DND-41 (cell line): ENCODE measurements around the gene SETD3.

Experiments
- ATAC-seq: fragments of 200-7000 bp; cut with Tn5 transposase; 3 replicates; pipeline ENCODE4 v1.9.1; 2021; ENCODE audit warnings: low read depth; ENCODE audit not compliant: insufficient read depth
- DNase-seq: peaks from one replicate; pipeline ENCODE4 v3.0.0-alpha.2; 2020
- H2AFZ ChIP-seq: 2 replicates; pipeline ENCODE4 v1.6.0; 2012; ENCODE audit warnings: low read depth, low read length
- H3K27ac ChIP-seq: 2 replicates; pipeline ENCODE4 v1.5.1; 2012; ENCODE audit warnings: low read length, inconsistent platforms
- H3K27me3 ChIP-seq: fragments of 200-600 bp; sonication (generic); 2 replicates; pipeline ENCODE4 v1.6.0; 2012; ENCODE audit warnings: low read length, mild to moderate bottlenecking, inconsistent platforms; ENCODE audit not compliant: insufficient read depth, poor library complexity
- H3K36me3 ChIP-seq: 2 replicates; pipeline ENCODE4 v1.5.1; 2012; ENCODE audit warnings: low read length, inconsistent platforms; ENCODE audit not compliant: insufficient read depth
- H3K4me1 ChIP-seq: 2 replicates; pipeline ENCODE4 v1.5.1; 2012; ENCODE audit warnings: mild to moderate bottlenecking, low read length; ENCODE audit not compliant: insufficient read depth
- H3K4me2 ChIP-seq: 2 replicates; pipeline ENCODE4 v1.6.0; 2012; ENCODE audit warnings: mild to moderate bottlenecking, moderate library complexity, low read length, inconsistent platforms; ENCODE audit not compliant: insufficient read depth
- H3K4me3 ChIP-seq, 2 experiments: fragments of 200-600 bp in 1 of 2; shearing (Covaris generic) in 1 of 2; 2 replicates each; pipeline ENCODE4 v1.5.1; 2012 to 2016; ENCODE audit warnings: inconsistent platforms in 2 of 2, low read length in 2 of 2, mild to moderate bottlenecking in 2 of 2, low read depth in 1 of 2, moderate library complexity in 1 of 2
- H3K79me2 ChIP-seq: 2 replicates; pipeline ENCODE4 v1.6.0; 2012; ENCODE audit warnings: low read length, inconsistent platforms; ENCODE audit not compliant: insufficient read depth
- H3K9ac ChIP-seq: 2 replicates; pipeline ENCODE4 v1.6.0; 2012; ENCODE audit warnings: low read depth, mild to moderate bottlenecking, inconsistent platforms, low read length, moderate library complexity
- H3K9me3 ChIP-seq: 2 replicates; pipeline ENCODE4 v1.5.1; 2012; ENCODE audit warnings: low read length, moderate library complexity, mild to moderate bottlenecking, inconsistent platforms; ENCODE audit not compliant: insufficient read depth, severe bottlenecking
- H4K20me1 ChIP-seq: 2 replicates; pipeline ENCODE4 v1.6.0; 2012; ENCODE audit warnings: low read length; ENCODE audit not compliant: insufficient read depth
- EZH2 ChIP-seq: IDR thresholded peaks from 3 replicates; pipeline ENCODE4 v1.6.1; 2012; ENCODE audit warnings: borderline replicate concordance, low read depth, mild to moderate bottlenecking, moderate library complexity, low read length, inconsistent platforms; ENCODE audit not compliant: severe bottlenecking
- TF ChIP-seq, protein P1 (sequence below): IDR thresholded peaks from 2 replicates; pipeline ENCODE4 v1.5.1; 2012; ENCODE audit warnings: borderline replicate concordance, low read length, moderate library complexity, mild to moderate bottlenecking; ENCODE audit not compliant: poor library complexity, severe bottlenecking; ENCODE audit errors: extremely low read depth

Gene SETD3

DNA sequence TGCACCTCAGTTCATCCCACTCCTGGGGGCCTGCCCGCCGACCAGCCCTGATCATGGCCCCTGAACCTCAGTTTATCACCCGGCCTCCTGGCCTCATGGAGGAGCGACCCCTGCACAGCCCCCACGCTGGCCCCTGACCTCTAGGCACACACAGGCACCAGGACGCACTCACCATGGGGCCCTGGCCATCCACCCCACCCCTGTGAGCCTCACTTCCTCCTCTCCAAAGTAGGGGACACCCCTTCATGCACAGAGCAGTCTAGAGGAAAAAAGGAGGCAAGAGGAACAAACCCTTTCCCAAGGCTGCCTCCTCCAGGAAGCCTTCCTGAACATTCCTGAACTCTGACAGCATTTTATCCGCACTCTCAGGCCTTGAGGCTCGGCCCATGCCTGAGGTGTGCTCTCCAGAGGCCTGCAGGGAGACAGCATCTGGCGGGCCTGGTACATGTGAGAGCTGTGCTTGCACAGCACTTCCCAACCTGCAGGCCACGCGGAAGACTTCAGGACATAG is 40.0 kb upstream of the SETD3 start:
- ATAC-seq (no peak), DNase-seq (no peak)
- Histone ChIP-seq H4K20me1 (peaks cover 43% of the 10 kb centered on the region), H3K27ac (no peak overlapping the region), H3K27me3 (no peaks in the 10 kb centered on the region), H3K9ac (no peak overlapping the region), H3K4me3 (no peak overlapping the region), H2AFZ (no peak overlapping the region), H3K9me3 (no peaks in the 10 kb centered on the region), H3K79me2 (no peaks in the 10 kb centered on the region), H3K36me3 (0 out of 2 replicates have a peak, but pooled peaks cover 3% of the 10 kb centered on the region), H3K4me2 (no peak overlapping the region), H3K4me1 (no peaks in the 10 kb centered on the region)
- TF ChIP-seq, protein P1, sequence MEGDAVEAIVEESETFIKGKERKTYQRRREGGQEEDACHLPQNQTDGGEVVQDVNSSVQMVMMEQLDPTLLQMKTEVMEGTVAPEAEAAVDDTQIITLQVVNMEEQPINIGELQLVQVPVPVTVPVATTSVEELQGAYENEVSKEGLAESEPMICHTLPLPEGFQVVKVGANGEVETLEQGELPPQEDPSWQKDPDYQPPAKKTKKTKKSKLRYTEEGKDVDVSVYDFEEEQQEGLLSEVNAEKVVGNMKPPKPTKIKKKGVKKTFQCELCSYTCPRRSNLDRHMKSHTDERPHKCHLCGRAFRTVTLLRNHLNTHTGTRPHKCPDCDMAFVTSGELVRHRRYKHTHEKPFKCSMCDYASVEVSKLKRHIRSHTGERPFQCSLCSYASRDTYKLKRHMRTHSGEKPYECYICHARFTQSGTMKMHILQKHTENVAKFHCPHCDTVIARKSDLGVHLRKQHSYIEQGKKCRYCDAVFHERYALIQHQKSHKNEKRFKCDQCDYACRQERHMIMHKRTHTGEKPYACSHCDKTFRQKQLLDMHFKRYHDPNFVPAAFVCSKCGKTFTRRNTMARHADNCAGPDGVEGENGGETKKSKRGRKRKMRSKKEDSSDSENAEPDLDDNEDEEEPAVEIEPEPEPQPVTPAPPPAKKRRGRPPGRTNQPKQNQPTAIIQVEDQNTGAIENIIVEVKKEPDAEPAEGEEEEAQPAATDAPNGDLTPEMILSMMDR: no peak
- TF ChIP-seq EZH2: no peak

DNA sequence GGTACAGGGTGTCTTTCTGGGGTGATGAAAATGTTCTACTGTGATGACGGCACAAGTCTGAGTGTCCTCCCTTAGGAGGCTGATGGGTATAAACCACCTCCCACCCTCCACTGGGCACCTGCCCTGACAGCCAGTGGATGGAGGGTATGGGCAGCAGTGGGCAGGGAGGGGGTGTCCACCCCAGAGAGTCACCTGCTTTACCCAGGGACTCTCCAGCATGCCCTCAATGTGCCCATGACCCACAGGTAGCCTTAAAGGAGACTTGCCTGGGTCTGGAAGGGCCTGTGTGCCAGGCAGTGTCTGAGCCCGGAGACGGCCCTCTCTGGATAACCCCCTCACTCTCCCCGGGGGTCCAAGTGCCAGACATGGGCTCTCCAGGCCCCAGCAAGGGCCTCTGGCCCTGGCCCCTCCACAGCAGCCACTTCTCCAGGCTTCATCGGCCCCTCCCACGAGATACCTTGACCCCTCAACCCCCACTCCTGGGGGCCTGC is 39.3 kb upstream of the SETD3 start:
- Histone ChIP-seq H4K20me1 (peaks cover 45% of the 10 kb centered on the region), H3K9me3 (no peaks in the 10 kb centered on the region), H3K4me2 (no peak overlapping the region), H3K27me3 (no peaks in the 10 kb centered on the region), H3K36me3 (peaks cover 3% of the 10 kb centered on the region; the same call in 1 of the 2 replicates), H2AFZ (no peak overlapping the region), H3K4me3 (no peak overlapping the region), H3K9ac (no peak overlapping the region), H3K79me2 (no peaks in the 10 kb centered on the region), H3K27ac (no peak overlapping the region), H3K4me1 (no peaks in the 10 kb centered on the region)
- ATAC-seq: no peak
- no peak for TF ChIP-seq EZH2
- TF ChIP-seq, protein P1: no peak
- DNase-seq: no peak

DNA sequence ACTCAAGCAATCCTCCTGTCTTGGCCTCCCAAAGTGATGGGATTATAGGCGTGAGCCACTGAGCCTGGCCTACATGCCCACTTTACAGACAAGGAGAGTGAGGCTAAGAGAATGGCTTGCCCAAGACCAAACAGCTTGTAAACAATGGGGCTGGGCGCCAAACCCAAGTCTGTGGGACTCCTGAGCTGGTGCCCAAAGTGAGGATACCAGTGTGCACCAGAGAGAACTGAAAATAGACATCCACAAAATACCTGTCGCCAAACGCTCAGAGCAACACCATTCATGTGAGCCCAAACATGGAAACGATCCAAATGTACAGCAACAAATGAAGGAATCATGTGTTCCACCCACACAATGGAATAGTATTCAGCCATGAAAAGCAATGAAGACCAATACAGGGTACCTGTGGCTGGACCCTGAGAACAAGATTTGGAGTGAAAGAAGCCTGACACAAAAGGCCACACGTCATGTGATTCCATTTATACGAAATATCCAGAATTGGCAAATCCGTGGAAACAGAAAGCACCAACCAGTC is 38.8 kb upstream of the SETD3 start:
- no peaks in the 10 kb centered on the region for H3K9me3 ChIP-seq
- no peak overlapping the region for H3K4me3 ChIP-seq
- no peaks in the 10 kb centered on the region for H3K79me2 ChIP-seq
- no peaks in the 10 kb centered on the region for H3K27me3 ChIP-seq
- H4K20me1 ChIP-seq: peaks cover 43% of the 10 kb centered on the region
- no peak overlapping the region for H3K4me2 ChIP-seq
- DNase-seq: no peak
- H3K36me3 ChIP-seq: peaks cover 8% of the 10 kb centered on the region
- H3K27ac ChIP-seq: no peak overlapping the region
- no peaks in the 10 kb centered on the region for H3K4me1 ChIP-seq
- H2AFZ ChIP-seq: no peak overlapping the region
- H3K9ac ChIP-seq: no peak overlapping the region
- ATAC-seq: no peak
- no peak for TF ChIP-seq EZH2
- TF ChIP-seq, protein P1: no peak
